Measurements from ENCODE around the gene OR8B3. TPM values are rescaled to one million over a fixed set of nuclear protein-coding genes. Genes with fewer than 3 reads are reported as not detected.
"Not testable (repeated sequence)": the region's sequence is repeated elsewhere in the genome, so short reads cannot be mapped to it uniquely, and the experiment has no call there.

Gene OR8B3
- total RNA-seq (2014; rRNA removed; shearing (Covaris generic); ENCODE audit: low replicate concordance): not detected in 2 replicates

GRCh38 chr11:124398924-124399323 lies at the start of gene OR8B3:
TSS of gene OR8B3 (minus strand) at chr11:124399024. CDS start at chr11:124397351, 1,673 bp downstream.
- in situ Hi-C loops (cut with HindIII; ENCODE audit: low pct_unique_long_range_greater_than_20kb, low sequenced_read_pairs): no loop called here

GRCh38 chr11:124446916-124447315 lies 48.1 kb upstream of the OR8B3 start:
- DNase-seq (ENCODE audit: low read depth): no peak
- in situ Hi-C loops (cut with HindIII; ENCODE audit: low pct_unique_long_range_greater_than_20kb, low sequenced_read_pairs): no loop called here

More at GRCh38 chr11:124398924-124399323, at the start of gene OR8B3:
- DNase-seq (ENCODE audit: low read depth): no peak

- no peak for DNase-seq (ENCODE audit: low read depth)
- in situ Hi-C loops (cut with HindIII; ENCODE audit: low pct_unique_long_range_greater_than_20kb, low sequenced_read_pairs): no loop called here
Measured at GRCh38 chr11:124445646-124446150, 46.9 kb upstream of the OR8B3 start, which contains the start of gene OR8B8. TSS of gene OR8B8 (minus strand) at chr11:124445696. CDS start at chr11:124441085, 4,611 bp downstream.

- in situ Hi-C loops (cut with HindIII; ENCODE audit: low pct_unique_long_range_greater_than_20kb, low sequenced_read_pairs): no loop called here
- DNase-seq (ENCODE audit: low read depth): no peak
Measured at GRCh38 chr11:124442847-124443246, 44.0 kb upstream of the OR8B3 start.

GRCh38 chr11:124442442-124442841 lies 43.6 kb upstream of the OR8B3 start:
- no peak for DNase-seq (ENCODE audit: low read depth)
- in situ Hi-C loops (cut with HindIII; ENCODE audit: low pct_unique_long_range_greater_than_20kb, low sequenced_read_pairs): no loop called here

GRCh38 chr11:124441519-124441918 lies 42.7 kb upstream of the OR8B3 start:
- in situ Hi-C loops (cut with HindIII; ENCODE audit: low pct_unique_long_range_greater_than_20kb, low sequenced_read_pairs): no loop called here

GRCh38 chr11:124441081-124441480 lies 42.3 kb upstream of the OR8B3 start:
- no peak for DNase-seq (ENCODE audit: low read depth)
- in situ Hi-C loops (cut with HindIII; ENCODE audit: low pct_unique_long_range_greater_than_20kb, low sequenced_read_pairs): no loop called here

More at GRCh38 chr11:124441519-124441918, 42.7 kb upstream of the OR8B3 start:
- no peak for DNase-seq (ENCODE audit: low read depth)

- in situ Hi-C loops (cut with HindIII; ENCODE audit: low pct_unique_long_range_greater_than_20kb, low sequenced_read_pairs): no loop called here
- DNase-seq (ENCODE audit: low read depth): no peak
Measured at GRCh38 chr11:124440608-124441007, 41.8 kb upstream of the OR8B3 start.

GRCh38 chr11:124434699-124435098 lies 35.9 kb upstream of the OR8B3 start:
- DNase-seq (ENCODE audit: low read depth): no peak
- in situ Hi-C loops (cut with HindIII; ENCODE audit: low pct_unique_long_range_greater_than_20kb, low sequenced_read_pairs): no loop called here

GRCh38 chr11:124429599-124429998 lies 30.8 kb upstream of the OR8B3 start:
- no peak for DNase-seq (ENCODE audit: low read depth)
- in situ Hi-C loops (cut with HindIII; ENCODE audit: low pct_unique_long_range_greater_than_20kb, low sequenced_read_pairs): no loop called here

GRCh38 chr11:124424384-124424921 lies 25.6 kb upstream of the OR8B3 start, which contains the start of gene OR8B4:
TSS of gene OR8B4 (minus strand) at chr11:124424871. CDS start at chr11:124424871, 0 bp downstream.
- DNase-seq (ENCODE audit: low read depth): no peak
- in situ Hi-C loops (cut with HindIII; ENCODE audit: low pct_unique_long_range_greater_than_20kb, low sequenced_read_pairs): no loop called here

- in situ Hi-C loops (cut with HindIII; ENCODE audit: low pct_unique_long_range_greater_than_20kb, low sequenced_read_pairs): no loop called here
- no peak for DNase-seq (ENCODE audit: low read depth)
Measured at GRCh38 chr11:124421043-124421442, 22.2 kb upstream of the OR8B3 start.

GRCh38 chr11:124415356-124415923 lies 16.6 kb upstream of the OR8B3 start:
- DNase-seq (ENCODE audit: low read depth): no peak
- in situ Hi-C loops (cut with HindIII; ENCODE audit: low pct_unique_long_range_greater_than_20kb, low sequenced_read_pairs): no loop called here

GRCh38 chr11:124409906-124410305 lies 11.1 kb upstream of the OR8B3 start:
- in situ Hi-C loops (cut with HindIII; ENCODE audit: low pct_unique_long_range_greater_than_20kb, low sequenced_read_pairs): no loop called here
- no peak for DNase-seq (ENCODE audit: low read depth)

GRCh38 chr11:124405581-124405980 lies 6.8 kb upstream of the OR8B3 start:
- DNase-seq (ENCODE audit: low read depth): no peak
- in situ Hi-C loops (cut with HindIII; ENCODE audit: low pct_unique_long_range_greater_than_20kb, low sequenced_read_pairs): no loop called here

GRCh38 chr11:124403186-124403585 lies 4.4 kb upstream of the OR8B3 start:
- DNase-seq (ENCODE audit: low read depth); in situ Hi-C loops (cut with HindIII; ENCODE audit: low pct_unique_long_range_greater_than_20kb, low sequenced_read_pairs): not testable (repeated sequence)

- in situ Hi-C loops (cut with HindIII; ENCODE audit: low pct_unique_long_range_greater_than_20kb, low sequenced_read_pairs): no loop called here
- peak; percentile 41 for DNase-seq (ENCODE audit: low read depth)
Measured at GRCh38 chr11:124402326-124402922, 3.6 kb upstream of the OR8B3 start.

GRCh38 chr11:124396847-124397246 lies 2.0 kb downstream of the OR8B3 start:
- in situ Hi-C loops (cut with HindIII; ENCODE audit: low pct_unique_long_range_greater_than_20kb, low sequenced_read_pairs); DNase-seq (ENCODE audit: low read depth): not testable (repeated sequence)

GRCh38 chr11:124394408-124394807 lies 4.4 kb downstream of the OR8B3 start:
- in situ Hi-C loops (cut with HindIII; ENCODE audit: low pct_unique_long_range_greater_than_20kb, low sequenced_read_pairs): no loop called here
- no peak for DNase-seq (ENCODE audit: low read depth)
